COLO668 (cell line): ENCODE measurements around the gene AMZ1.
A peak's percentile ranks its signal among the peaks of the same experiment; 100 is the strongest.
"Not testable (repeated sequence)": the region's sequence is repeated elsewhere in the genome, so short reads cannot be mapped to it uniquely, and the experiment has no call there.

Source experiments
- DNase-seq: peaks from one replicate; lab custom pipeline; 2025; ENCODE audit not compliant: unreplicated experiment; lab: John Stamatoyannopoulos, UW

The AMZ1 gene

GRCh38 chr7:2709553-2710285 is 21.7 kb downstream of the AMZ1 start:
- peak; percentile 88 for DNase-seq

DNA sequence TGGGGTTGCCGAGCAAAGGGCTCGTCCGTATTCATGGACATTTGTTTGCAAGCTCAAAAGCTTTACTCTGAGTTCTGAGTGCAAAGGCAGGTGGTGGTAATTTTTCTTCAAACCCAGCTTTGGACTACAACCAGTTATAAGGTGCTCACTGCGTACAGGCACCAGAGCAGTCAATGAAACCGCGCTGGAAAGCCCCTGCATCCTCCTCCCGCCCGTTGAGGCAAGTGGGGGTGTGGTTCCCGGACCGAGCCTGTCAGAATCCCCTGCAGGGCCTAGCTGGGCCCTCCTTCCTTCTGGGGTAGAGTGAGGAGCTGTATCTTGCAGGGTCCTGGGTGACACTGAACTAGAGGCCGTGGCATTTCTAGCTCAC is 22.3 kb downstream of the AMZ1 start:
- no peak for DNase-seq

DNA sequence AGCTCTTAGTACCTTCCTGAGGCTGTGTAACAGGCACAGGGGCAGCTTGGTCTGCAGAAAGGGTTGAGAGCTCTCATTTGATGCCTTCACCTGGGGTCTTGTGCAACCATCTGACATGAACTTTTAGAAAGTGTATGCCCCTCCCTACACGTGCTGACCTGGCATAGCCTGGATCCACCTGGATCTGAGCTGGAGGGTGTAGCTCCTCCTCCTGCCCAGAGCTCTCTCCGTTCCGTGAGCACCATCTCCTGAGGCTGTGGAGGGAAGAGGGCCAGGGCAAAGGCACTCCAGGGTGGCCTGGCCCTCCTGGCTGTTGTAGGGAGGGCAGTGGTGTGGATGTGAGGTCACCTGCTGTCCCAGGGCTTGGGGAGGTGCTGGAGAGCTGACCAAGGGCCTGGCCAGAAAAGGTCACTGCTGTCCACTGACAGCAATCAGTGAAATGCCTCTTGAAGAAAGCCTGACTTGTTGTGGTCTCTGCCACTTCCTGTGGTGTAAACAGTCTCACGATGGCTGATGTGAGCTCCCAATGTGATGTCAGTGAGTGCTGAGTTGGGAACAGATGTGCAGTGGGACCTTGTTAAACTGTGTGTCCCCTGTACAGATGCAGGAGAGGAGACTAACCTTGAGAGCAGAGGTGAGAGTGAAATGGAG is 23.0 kb downstream of the AMZ1 start:
- no peak for DNase-seq

- DNase-seq = no peak
These were observed 24.1 kb downstream of the AMZ1 start for GRCh38 chr7:2711895-2712675.

GRCh38 chr7:2713370-2713769 is 25.4 kb downstream of the AMZ1 start:
- DNase-seq = no peak

- no peak for DNase-seq
These were observed 26.0 kb downstream of the AMZ1 start for GRCh38 chr7:2713978-2714377.

DNA sequence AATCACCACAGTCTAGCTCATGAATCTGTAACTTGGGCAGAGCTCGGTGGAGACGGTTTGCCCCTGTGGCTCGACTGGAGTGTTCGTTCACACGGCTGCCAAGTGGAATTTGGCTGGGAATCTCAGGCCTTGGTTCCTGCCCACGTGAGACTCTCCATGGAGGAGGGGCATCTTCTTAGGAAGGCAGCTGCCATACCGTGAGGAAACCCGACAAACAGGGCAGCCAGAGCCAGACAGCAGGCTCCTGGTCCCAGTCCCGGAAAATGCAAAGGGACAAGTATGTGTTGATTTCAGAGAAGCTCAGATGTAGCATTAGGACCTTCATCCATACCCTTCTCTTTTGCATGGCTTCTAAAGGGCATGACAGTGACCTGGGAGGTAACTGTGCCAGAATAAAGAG is 26.6 kb downstream of the AMZ1 start:
- DNase-seq = no peak

- no peak for DNase-seq
These were observed 27.6 kb downstream of the AMZ1 start for GRCh38 chr7:2715341-2716231.

DNA sequence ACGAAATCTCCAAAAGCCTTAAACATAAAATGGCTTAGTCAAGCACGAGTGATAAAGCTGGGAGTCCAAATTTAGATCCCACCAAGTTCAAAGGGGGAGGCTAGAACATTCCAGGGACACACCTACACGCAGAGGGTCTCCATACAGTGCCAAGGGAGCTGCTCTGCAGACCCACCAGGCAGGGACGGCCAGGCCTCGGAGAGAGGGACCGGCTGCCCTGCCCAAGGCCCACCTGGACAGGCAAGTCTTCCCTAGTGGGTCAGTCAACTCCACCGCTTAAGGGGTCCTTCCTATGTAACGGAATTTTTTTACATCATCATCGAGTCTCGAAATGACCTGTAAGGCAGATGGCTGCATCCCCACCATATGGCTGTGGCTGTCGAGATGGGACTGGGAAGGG is 28.5 kb downstream of the AMZ1 start:
- no peak for DNase-seq

DNA sequence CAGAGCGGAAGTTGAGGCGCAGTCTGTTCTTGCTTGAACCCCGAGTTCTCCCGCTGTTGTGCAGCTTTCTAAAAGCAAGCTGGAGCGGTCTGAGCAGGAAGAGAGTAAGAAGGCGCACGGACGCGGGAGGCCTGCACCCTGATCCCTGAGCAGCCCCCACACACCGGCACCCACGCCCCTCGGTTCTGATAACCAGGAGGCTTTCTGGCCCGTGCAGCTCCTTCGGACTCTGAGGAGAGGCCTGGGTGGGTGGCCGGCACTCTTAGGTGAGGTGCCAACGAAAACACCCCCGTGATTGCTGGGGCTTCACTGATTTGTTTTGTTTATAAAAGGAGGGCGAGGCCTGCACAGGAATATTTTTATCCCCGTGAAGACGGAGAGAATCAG is 28.9 kb downstream of the AMZ1 start:
- DNase-seq = no peak

DNA sequence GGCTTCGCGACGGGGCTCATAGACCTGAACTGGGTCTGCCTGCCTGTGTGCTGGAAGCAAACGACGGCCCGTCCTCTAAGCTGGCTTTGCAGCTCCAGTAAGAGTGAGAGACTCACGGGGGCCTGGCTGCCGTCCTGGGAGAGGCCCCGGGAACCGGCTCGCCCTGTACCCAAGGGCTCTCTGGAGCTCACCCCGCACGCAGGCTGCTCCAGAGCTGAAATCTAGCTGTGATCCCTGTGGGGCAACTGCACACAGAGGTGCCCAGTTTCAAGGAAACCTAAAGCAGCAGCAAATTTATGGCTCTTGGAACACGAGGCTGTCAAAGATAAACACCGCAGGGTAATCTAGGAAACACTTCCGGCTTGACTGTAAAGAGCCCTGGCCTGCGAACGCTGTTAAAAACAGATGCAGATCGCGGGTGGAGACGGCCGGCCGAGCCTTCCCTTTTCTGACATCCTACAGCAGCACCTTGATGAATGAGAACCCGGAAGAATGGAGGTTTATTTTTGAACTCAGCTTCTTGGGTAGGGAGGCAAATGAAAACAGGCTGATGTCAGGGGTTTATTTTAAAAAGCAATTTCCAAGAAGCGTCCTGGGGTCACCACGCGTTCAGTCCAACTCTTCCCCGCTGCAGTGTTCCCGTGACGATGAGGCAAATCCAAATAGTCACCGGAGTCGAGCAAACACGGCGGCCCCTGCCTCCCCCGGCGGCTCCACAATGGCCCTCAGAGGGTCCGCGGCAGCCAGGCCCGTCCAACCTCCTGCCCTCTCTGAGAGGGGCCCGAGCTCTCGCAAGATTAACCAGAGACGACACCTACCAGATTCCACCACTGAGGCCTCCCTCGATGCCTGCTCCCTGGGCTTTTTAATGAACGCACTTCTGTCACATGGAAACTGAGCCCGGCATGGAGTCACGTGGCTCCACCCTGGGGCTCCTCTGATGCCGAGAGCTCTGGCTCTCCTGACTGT is 29.6 kb downstream of the AMZ1 start:
- peak; percentile 78 for DNase-seq

DNA sequence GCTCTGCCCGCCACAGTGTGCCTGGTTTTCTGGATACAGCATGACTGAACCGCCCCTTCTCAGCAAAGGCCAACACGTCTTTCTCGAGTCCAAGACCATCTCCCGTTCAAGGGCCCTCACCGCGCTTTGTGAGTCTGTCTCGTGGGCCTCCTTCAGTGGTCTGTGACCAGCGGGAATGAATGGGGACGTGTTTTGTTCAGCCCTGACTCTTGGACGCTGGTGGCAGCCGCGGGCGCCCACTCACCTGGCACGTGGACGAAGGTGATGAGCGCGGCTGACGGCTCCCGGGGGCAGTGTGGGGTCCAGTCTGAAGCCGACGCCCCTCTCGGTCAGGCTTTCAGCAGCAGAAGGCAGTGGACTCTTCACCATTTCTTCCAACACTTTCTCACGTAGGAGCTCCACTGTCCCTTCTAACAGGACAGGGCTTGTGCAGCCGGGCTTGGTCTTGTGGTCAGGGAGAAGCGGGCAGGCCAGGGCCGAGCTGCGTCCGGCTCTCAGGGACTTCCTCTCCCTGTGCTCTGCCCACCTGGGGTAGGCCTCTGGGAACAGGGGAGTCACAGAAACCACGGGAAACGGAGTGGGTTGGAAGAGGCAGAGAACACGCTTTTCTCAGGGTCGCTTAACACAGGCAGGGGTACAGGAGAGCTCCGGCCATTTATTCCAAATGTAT is 30.4 kb downstream of the AMZ1 start:
- DNase-seq = no peak

GRCh38 chr7:2719007-2719406 is 31.0 kb downstream of the AMZ1 start:
- DNase-seq = peak; percentile 52

DNA sequence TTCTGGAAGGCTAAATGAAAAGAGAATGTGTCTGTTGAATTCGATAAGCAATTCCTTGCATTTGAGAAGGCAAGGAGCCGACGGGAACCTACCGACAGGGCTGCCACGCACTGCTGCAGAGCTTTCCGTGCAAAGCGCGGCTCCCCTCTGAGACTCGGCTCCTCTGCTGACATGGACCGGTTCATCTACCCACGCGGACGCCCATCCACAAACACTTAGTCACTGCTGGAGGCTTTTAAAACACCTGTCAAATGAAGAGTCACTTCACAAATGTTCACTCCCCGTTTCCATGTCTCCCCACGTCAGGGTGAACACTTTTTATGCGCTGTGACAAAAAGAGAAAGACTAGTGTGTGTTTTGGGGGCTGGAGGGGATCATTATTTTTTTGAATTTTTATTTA is 32.0 kb downstream of the AMZ1 start:
- DNase-seq = no peak

GRCh38 chr7:2721842-2722241 is 33.8 kb downstream of the AMZ1 start:
- DNase-seq = no peak

DNA sequence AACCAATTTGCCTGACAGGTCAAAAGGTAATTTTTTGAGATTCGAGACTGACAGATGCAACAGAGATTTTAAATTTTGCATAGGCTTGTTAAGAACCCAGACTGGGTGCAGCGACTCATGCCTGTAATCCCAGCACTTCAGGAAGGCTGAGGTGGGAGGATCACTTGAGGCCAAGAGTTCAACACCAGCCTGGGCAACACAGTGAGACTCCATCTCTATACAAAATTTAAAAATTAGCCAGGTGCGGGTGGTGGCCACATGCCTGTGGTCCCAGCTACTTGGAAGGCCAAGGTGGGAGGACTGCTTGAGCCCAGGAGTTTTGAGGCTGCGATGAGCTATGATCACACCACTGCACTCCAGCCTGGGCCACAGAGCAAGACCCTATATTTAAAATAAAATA is 34.6 kb downstream of the AMZ1 start:
- DNase-seq = no peak

GRCh38 chr7:2723138-2723850 is 35.3 kb downstream of the AMZ1 start:
- DNase-seq = no peak

GRCh38 chr7:2724036-2724435 is 36.0 kb downstream of the AMZ1 start:
- DNase-seq = not testable (repeated sequence)
